NB4 (cell line): ENCODE data around the gene SNAP25.

Experiments used
- POLR2A ChIP-seq: IDR thresholded peaks from 2 replicates; pipeline ENCODE4 v1.6.1; 2011; ENCODE audit warnings: mild to moderate bottlenecking; ENCODE audit not compliant: insufficient read length; ENCODE audit errors: extremely low read depth
- TF ChIP-seq, protein P1 (sequence below): IDR thresholded peaks from one replicate; pipeline ENCODE4 v1.5.1; 2012; ENCODE audit warnings: low read depth, low read length

DNA sequence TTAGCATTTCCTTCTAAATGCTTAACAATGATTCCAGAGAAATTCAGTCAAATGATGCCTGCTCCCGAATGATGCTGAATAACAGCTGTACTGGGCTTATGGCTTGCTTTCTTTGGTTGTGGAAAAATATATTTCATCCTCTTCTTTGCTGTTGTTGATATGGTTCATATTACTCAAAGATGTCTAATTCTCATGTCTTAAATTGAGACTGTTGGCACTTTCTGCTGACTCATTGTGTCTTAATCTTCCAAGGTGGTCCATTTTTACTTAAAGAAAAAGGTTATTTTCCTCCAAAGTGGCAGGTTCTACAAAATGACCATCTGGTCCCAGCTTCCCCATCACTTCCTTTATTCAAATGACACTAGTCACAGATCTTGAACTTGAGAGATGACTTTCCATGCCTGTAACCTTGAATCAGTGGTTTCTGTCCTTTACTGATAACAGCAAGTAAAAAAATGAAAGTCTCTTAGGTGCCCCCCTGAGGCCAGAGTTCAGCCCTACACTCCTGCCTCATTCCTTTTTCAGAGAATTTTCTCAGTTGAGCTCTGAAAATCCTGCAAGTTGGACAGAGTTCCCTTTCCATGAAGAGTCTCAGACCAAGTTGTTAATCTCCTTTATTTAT lies 6.9 kb downstream of the SNAP25 start:
- TF ChIP-seq, protein P1, sequence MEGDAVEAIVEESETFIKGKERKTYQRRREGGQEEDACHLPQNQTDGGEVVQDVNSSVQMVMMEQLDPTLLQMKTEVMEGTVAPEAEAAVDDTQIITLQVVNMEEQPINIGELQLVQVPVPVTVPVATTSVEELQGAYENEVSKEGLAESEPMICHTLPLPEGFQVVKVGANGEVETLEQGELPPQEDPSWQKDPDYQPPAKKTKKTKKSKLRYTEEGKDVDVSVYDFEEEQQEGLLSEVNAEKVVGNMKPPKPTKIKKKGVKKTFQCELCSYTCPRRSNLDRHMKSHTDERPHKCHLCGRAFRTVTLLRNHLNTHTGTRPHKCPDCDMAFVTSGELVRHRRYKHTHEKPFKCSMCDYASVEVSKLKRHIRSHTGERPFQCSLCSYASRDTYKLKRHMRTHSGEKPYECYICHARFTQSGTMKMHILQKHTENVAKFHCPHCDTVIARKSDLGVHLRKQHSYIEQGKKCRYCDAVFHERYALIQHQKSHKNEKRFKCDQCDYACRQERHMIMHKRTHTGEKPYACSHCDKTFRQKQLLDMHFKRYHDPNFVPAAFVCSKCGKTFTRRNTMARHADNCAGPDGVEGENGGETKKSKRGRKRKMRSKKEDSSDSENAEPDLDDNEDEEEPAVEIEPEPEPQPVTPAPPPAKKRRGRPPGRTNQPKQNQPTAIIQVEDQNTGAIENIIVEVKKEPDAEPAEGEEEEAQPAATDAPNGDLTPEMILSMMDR = peak; percentile 46
- no peak for TF ChIP-seq POLR2A
